Hepatocyte (in vitro differentiated cells): ENCODE results near the gene DGCR2. TPM values are rescaled to one million over a fixed set of nuclear protein-coding genes. Genes with fewer than 3 reads are reported as not detected.
"Not testable (repeated sequence)": the region's sequence is repeated elsewhere in the genome, so short reads cannot be mapped to it uniquely, and the experiment has no call there.

ENCODE experiments used
- DNase-seq: peaks from one replicate; pipeline ENCODE4 v3.0.0-alpha.2; 2016; ENCODE audit warnings: low spot score
- H2AFZ ChIP-seq: fragments of 200-600 bp; sonication (generic); 2 replicates; pipeline ENCODE4 v1.6.0; 2016; ENCODE audit warnings: antibody characterized with exemption, mild to moderate bottlenecking
- H3K27ac ChIP-seq: fragments of 200-600 bp; sonication (generic); 2 replicates; pipeline ENCODE4 v1.5.1; 2016; ENCODE audit warnings: mild to moderate bottlenecking
- H3K27me3 ChIP-seq: fragments of 200-600 bp; sonication (generic); 2 replicates; pipeline ENCODE4 v1.6.1; 2016
- H3K36me3 ChIP-seq: fragments of 200-600 bp; sonication (generic); replicated peaks from 2 replicates; pipeline ENCODE4 v1.5.1; 2016; ENCODE audit warnings: low read depth; ENCODE audit not compliant: insufficient read depth
- H3K4me1 ChIP-seq: fragments of 200-600 bp; sonication (generic); 2 replicates; pipeline ENCODE4 v1.5.1; 2016; ENCODE audit warnings: mild to moderate bottlenecking, moderate library complexity; ENCODE audit not compliant: insufficient read depth
- H3K4me2 ChIP-seq: fragments of 200-600 bp; sonication (generic); 2 replicates; pipeline ENCODE4 v1.6.0; 2016
- H3K4me3 ChIP-seq: fragments of 200-600 bp; sonication (generic); 2 replicates; pipeline ENCODE4 v1.5.1; 2016; ENCODE audit warnings: mild to moderate bottlenecking
- H3K79me2 ChIP-seq: fragments of 200-600 bp; sonication (generic); 2 replicates; pipeline ENCODE4 v1.6.0; 2017; ENCODE audit warnings: mild to moderate bottlenecking
- H3K9me2 ChIP-seq: fragments of 200-600 bp; sonication (generic); replicated peaks from 2 replicates; pipeline ENCODE4 v1.6.0; 2017; ENCODE audit warnings: mild to moderate bottlenecking; ENCODE audit not compliant: insufficient read depth
- H3K9me3 ChIP-seq: fragments of 200-600 bp; sonication (generic); 2 replicates; pipeline ENCODE4 v1.5.1; 2016; ENCODE audit warnings: low read depth, mild to moderate bottlenecking
- H4K20me1 ChIP-seq: fragments of 200-600 bp; sonication (generic); 2 replicates; pipeline ENCODE4 v1.6.0; 2016; ENCODE audit warnings: mild to moderate bottlenecking; ENCODE audit not compliant: insufficient read depth, poor library complexity, severe bottlenecking
- WGBS: methylation state at CpG from one replicate; pipeline ENCODE4 v1.1.6; 2016; ENCODE audit warnings: low lambda C conversion rate; ENCODE audit errors: missing lambda C conversion rate; 5-methylcytosine and 5-hydroxymethylcytosine counted together
- polyA plus RNA-seq: library from polyadenylated mRNA; unstranded; fragments of >200 nt; fragmentation: Nextera tagmentation; extraction: Ambion mirVana; gene quantifications from 2 replicates; pipeline ENCODE4 v1.2.1, GENCODE V29; 2016
- total RNA-seq: library from RNA; depleted of rRNA; stranded (reverse); fragments of >200 nt; gene quantifications from 2 replicates; pipeline ENCODE4 v1.2.3, GENCODE V29; 2014

The DGCR2 gene
- total and polyA plus RNA-seq, 2 experiments from 2014 or later: 61.5 to 67.2 TPM

- H4K20me1 ChIP-seq, H3K27ac ChIP-seq, H2AFZ ChIP-seq, H3K9me2 ChIP-seq, H3K4me3 ChIP-seq, DNase-seq, H3K4me2 ChIP-seq, H3K36me3 ChIP-seq, H3K4me1 ChIP-seq, H3K9me3 ChIP-seq, H3K27me3 ChIP-seq, H3K79me2 ChIP-seq: not testable (repeated sequence)
- 81% methylated on average over 5 of the region's 6 CpGs for WGBS
Observed at GRCh38 chr22:19034031-19034723, 88.0 kb downstream of the DGCR2 start.

GRCh38 chr22:19033568-19033905, 88.7 kb downstream of the DGCR2 start:
- H2AFZ ChIP-seq, H3K27ac ChIP-seq, H3K4me1 ChIP-seq, H3K36me3 ChIP-seq, DNase-seq, H3K4me3 ChIP-seq, H3K9me2 ChIP-seq, H4K20me1 ChIP-seq, H3K79me2 ChIP-seq, H3K4me2 ChIP-seq, H3K9me3 ChIP-seq: not testable (repeated sequence)
- 83% methylated on average over 5 of the region's 5 CpGs for WGBS
- H3K27me3 ChIP-seq: peaks cover 16% of the 10 kb centered on the region

- H3K79me2 ChIP-seq, H2AFZ ChIP-seq, H3K4me2 ChIP-seq, H3K4me1 ChIP-seq, H3K27ac ChIP-seq, H3K9me2 ChIP-seq, H3K9me3 ChIP-seq, H3K36me3 ChIP-seq, H3K4me3 ChIP-seq, DNase-seq, H4K20me1 ChIP-seq: not testable (repeated sequence)
- H3K27me3 ChIP-seq: peaks cover 16% of the 10 kb centered on the region
- WGBS: 88% methylated on average over 14 of the region's 14 CpGs
Observed at GRCh38 chr22:19032898-19033567, 89.2 kb downstream of the DGCR2 start.

GRCh38 chr22:19032156-19032785, 89.9 kb downstream of the DGCR2 start:
- not testable (repeated sequence) for H3K9me3 ChIP-seq, H3K4me3 ChIP-seq, DNase-seq, H3K36me3 ChIP-seq, H3K4me2 ChIP-seq, H3K4me1 ChIP-seq, H3K27ac ChIP-seq, H4K20me1 ChIP-seq, H3K79me2 ChIP-seq, H3K9me2 ChIP-seq, H2AFZ ChIP-seq
- H3K27me3 ChIP-seq: peaks cover 16% of the 10 kb centered on the region
- WGBS: 94% methylated on average over 9 of the region's 31 CpGs

GRCh38 chr22:19030889-19031252, 91.3 kb downstream of the DGCR2 start:
- H3K9me2 ChIP-seq: not testable (repeated sequence)
- H3K27me3 ChIP-seq: peaks cover 16% of the 10 kb centered on the region
- 94% methylated on average over 5 of the region's 7 CpGs for WGBS

GRCh38 chr22:19030226-19030888, 91.9 kb downstream of the DGCR2 start:
- 69% methylated on average over 18 of the region's 21 CpGs for WGBS
- peaks cover 16% of the 10 kb centered on the region for H3K27me3 ChIP-seq

More at GRCh38 chr22:19030889-19031252, 91.3 kb downstream of the DGCR2 start:
- H3K4me2 ChIP-seq, DNase-seq, H3K9me3 ChIP-seq, H3K4me1 ChIP-seq, H3K36me3 ChIP-seq, H2AFZ ChIP-seq, H4K20me1 ChIP-seq, H3K4me3 ChIP-seq, H3K27ac ChIP-seq, H3K79me2 ChIP-seq: not testable (repeated sequence)

GRCh38 chr22:19029113-19030103, 92.8 kb downstream of the DGCR2 start:
- peaks cover 16% of the 10 kb centered on the region for H3K27me3 ChIP-seq
- not testable (repeated sequence) for H3K4me3 ChIP-seq, H3K9me2 ChIP-seq, H3K4me2 ChIP-seq, H3K27ac ChIP-seq, H4K20me1 ChIP-seq, H2AFZ ChIP-seq, H3K9me3 ChIP-seq, H3K4me1 ChIP-seq, DNase-seq, H3K79me2 ChIP-seq, H3K36me3 ChIP-seq
- WGBS: 21% methylated on average over 34 of the region's 125 CpGs

More at GRCh38 chr22:19030226-19030888, 91.9 kb downstream of the DGCR2 start:
- H3K9me2 ChIP-seq, H3K27ac ChIP-seq, H3K36me3 ChIP-seq, H3K79me2 ChIP-seq, H3K4me2 ChIP-seq, H3K4me1 ChIP-seq, H4K20me1 ChIP-seq, H2AFZ ChIP-seq, DNase-seq, H3K9me3 ChIP-seq, H3K4me3 ChIP-seq: not testable (repeated sequence)

GRCh38 chr22:19028060-19028455, 94.2 kb downstream of the DGCR2 start:
- H3K4me2 ChIP-seq, H3K4me3 ChIP-seq, H3K9me2 ChIP-seq, H3K4me1 ChIP-seq, H2AFZ ChIP-seq, H3K9me3 ChIP-seq, H3K79me2 ChIP-seq, DNase-seq, H3K27ac ChIP-seq, H3K36me3 ChIP-seq, H4K20me1 ChIP-seq: not testable (repeated sequence)
- H3K27me3 ChIP-seq: peaks cover 16% of the 10 kb centered on the region
- 79% methylated on average over 4 of the region's 5 CpGs for WGBS
